Measurements from ENCODE around the gene PTCH2.

The PTCH2 gene, protein sequence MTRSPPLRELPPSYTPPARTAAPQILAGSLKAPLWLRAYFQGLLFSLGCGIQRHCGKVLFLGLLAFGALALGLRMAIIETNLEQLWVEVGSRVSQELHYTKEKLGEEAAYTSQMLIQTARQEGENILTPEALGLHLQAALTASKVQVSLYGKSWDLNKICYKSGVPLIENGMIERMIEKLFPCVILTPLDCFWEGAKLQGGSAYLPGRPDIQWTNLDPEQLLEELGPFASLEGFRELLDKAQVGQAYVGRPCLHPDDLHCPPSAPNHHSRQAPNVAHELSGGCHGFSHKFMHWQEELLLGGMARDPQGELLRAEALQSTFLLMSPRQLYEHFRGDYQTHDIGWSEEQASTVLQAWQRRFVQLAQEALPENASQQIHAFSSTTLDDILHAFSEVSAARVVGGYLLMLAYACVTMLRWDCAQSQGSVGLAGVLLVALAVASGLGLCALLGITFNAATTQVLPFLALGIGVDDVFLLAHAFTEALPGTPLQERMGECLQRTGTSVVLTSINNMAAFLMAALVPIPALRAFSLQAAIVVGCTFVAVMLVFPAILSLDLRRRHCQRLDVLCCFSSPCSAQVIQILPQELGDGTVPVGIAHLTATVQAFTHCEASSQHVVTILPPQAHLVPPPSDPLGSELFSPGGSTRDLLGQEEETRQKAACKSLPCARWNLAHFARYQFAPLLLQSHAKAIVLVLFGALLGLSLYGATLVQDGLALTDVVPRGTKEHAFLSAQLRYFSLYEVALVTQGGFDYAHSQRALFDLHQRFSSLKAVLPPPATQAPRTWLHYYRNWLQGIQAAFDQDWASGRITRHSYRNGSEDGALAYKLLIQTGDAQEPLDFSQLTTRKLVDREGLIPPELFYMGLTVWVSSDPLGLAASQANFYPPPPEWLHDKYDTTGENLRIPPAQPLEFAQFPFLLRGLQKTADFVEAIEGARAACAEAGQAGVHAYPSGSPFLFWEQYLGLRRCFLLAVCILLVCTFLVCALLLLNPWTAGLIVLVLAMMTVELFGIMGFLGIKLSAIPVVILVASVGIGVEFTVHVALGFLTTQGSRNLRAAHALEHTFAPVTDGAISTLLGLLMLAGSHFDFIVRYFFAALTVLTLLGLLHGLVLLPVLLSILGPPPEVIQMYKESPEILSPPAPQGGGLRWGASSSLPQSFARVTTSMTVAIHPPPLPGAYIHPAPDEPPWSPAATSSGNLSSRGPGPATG

DNA sequence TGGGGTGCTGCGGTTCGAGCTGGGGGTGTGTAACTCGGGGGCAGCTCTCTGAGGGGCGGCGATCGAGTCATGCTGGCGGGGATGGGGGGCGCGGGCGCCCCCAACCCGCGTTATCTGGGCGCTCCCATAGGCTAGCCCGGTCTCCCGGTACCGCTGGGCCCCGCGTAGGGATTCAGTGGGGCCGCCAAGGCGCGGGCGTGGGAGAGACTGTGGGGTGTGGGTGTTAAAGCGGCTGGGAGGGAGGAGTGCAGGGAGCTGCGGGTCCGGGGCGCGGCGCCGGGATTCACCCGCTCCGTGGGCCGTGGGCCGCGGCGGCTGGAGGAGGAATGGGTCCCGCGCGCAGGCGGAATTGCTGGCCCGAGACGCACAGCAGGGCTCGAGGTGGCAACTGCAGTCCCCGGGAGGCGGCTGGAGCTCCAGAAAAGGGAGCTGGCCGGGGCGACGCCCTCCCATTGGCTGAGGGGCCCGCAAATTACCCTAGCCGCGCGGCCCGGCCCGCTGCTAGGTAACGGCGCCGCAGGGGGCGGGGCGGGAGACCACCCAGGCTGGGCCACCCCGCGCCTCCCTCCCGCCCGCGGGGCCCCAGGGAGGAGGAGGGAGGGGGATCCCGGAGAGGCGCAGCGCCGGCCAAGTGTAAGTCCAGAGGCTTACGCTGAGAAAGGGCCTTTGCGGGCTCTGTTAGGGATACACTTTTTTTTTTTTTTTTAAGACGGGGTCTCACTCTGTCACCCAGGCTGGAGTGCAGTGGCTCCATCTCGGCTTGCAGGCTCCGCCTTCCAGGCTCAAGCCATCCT, at the start of gene PTCH2:
TSS of gene PTCH2 (minus strand) at position 392 of the 794 bp plus-strand sequence. CDS start at position 71, 321 bp downstream.
- peak in 48 of 56 donors; percentile 8 to 77 (median 48) for DNase-seq

DNA sequence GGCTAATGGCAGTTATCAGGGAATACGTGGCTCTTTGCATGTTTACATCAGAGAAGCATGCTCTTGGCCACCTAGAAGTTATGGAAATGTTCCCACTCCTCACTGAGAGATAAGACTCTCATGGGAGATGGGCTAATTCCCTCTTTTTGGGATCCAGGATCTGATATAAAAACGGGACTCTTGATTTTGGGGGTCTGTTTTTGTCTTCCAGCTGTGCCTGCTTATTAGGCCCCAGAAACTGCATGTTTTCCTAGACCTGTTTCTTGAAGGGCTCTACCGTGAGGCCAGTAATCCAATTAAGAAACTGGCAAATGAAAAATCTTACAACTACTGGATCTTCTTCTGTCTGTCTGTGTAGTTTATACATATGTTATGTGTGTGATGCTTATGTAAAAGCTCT, 47.0 kb upstream of the PTCH2 start:
- DNase-seq: no peak

DNA sequence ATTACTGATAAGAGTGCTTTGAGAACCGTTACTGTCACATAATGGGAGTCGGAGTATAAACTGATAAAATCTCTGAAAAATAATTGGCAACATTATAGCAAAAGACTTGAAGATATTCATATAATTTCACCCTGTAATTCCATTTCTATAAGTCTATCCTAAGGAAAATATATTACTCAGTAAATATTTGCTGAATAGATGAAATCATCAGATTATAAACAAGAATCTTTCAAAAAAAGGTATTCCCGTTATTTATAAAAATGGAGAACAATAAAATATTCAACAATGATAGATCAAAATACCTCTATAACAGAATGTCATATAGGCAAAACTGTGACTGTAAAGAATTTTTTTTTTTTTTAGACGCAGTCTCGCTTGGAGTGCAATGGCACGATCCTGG, 42.4 kb upstream of the PTCH2 start:
- no peak for DNase-seq

DNA sequence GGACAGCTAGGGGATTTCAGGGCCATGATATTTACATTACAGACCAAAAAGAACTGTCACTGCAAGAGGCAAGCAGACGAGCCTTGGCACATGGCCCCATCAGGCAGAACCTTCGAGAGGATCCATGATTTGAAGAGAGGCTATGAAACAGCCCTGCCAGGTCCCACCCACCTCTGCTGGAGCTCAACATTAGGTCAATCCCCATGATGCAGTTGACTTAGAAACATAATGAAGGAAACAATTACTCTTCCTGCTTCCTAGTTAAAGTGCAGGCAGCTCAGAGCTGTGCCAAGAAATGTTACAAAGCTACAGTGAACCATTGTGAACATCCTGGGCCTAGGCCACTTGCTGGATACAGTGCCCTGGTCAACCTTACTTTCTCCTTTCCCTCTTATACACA, 41.7 kb upstream of the PTCH2 start:
- DNase-seq: peak in 37 of 56 donors; percentile 1 to 55 (median 20)

DNA sequence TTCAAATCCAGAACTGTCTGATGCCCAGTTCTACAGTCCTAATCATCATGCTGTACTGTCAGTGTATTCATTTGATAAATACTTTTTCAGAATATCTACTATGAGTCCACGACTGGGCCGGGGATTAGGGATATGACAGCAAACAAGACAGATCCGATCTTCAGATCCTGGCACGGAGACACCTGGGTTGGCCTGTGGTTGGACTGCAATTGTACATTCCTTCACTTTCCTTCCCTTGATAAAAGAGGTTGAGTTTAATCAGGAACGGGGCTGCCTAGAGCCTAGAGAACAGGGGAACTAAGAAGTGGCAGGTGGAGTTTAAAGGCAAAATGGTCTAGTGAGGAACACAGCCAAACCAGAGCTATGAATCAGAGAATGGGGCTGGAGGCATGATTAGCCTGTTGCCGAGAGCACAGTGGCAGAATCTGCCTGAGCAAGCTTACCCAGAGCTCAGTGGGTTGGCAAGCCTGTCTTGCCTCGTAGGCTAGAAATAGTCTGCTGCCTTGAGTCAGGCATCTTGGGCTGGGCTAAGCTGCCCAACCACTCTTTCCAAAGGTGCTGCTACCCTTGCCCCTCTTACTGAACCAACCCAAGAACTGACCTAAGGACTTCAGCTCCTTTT, 38.1 kb upstream of the PTCH2 start:
- peak in 28 of 56 donors; percentile 2 to 58 (median 16) for DNase-seq

DNA sequence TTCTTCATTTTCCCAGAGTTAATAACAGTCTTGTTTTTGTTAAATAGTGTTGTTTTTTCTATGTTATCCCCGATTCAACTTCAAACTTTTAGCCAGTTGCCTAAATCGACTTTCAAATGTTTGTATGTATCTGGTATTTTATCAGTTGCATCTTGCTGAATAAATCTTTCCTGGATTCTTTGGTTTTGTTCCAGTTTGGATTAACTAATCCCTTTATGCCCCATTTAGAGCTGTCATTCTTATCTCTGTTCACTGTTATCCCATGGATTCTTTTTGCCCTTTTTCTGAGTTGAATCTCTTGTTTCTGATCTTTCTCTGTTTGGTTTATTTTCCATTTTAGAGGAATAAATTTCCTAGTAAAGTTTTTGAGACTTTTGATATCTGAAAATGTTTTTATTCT, 31.1 kb upstream of the PTCH2 start:
- DNase-seq: no peak

DNA sequence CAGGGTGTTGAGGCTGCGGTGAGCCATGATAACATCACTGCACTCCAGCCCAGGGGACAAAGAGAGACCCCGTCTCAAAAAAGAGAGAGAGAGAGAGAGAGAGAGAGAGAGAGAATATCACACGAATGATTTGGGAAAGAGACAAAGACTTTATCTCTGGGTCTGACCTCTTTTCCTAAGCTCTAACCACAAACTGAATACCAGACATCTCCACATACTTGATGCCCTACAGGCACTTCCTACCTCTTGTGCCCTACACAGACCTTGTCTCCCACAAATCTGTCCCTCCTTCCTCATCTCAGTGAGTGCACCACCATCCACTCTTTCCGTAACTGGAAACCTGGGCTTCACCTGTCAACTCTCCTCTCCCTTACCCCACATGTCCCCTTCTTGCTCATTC, 27.0 kb upstream of the PTCH2 start:
- DNase-seq: no peak

DNA sequence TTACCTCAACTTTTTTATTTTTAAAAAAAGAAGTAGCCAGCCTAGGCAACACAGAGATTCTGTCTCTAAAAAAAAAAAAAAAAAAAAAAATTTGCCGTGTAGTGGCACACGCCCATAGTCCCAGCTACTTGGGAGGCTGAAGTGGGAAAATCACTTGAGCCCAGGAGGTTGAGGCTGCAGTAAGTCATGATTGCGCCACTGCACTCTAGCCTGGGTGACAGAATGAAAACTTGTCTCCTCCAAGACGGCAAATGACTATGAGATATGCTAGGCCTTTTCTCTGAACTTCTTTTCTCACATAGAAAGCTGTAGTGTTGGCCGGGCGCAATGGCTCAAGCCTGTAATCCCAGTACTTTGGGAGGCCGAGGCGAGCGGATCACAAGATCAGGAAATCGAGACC, 24.7 kb upstream of the PTCH2 start:
- DNase-seq: no peak

DNA sequence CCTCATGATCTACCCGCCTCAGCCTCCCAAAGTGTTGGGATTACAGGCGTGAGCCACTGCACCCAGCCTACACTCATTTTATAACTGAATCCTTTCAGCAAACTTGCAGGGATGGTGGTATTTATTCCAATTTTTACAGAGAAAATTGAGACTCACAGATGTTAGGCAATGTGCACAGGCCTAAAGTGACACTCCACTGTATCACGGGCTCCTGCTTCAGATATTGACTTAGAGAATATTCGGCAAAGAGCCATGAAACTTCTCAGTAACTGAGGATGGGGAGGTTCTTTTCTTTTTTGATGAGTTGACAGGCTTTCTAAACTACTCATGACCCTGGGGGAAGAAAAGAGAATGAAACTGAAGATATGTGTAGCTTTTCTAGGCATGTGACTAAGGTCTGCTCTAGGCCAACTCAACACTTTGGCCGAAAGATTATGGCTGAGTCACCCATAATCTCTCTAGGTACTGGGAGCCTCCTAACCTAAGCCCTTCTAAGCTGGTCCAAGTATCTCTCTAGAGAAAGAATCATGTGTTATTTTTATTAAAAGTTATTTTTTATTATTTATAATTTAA, 19.9 kb upstream of the PTCH2 start:
- no peak for DNase-seq

DNA sequence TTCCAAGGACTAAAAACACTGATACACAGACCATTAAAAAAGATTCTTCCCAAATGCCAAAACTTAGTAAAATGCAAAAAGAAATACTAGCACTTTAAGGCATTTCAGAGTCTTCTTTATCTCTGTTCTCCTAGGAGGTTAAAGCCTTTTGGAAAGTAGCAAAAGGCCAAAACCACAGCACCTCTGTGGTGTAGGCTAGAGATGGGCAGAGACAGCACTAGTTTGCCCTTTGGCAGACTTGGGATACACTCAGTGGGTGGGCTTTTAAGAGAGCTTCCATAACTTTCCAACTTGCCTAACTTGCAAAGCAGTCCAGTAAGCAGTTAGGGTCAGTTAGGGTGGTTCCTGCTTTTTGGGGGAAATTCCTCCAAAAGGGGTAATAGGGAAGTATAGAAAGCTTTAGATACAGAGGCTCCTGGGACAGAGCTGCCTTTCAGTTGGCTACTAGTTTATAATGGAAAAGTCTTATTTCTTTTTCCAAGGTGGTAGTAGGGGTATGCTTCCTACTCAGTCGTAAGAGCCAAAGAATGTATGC, 17.9 kb upstream of the PTCH2 start:
- DNase-seq: no peak

DNA sequence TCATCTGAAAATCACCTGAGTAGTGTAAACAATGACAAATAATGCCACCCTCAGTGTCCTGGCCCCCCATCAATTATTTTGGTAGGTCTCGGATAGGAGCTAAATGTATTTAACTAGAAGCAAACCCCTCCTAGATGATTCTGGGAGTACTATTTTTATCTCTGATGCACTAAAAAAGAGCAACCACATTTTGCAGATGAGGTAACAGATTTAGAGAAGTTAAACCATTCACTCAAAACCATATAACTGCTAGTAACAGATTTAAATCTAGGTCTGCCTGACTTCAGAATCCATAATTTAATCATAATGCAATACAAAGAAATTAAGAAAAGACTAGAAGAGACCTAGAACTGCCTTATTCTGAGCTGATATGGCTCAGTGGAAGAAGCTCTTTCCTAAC, 17.3 kb upstream of the PTCH2 start:
- DNase-seq: no peak

DNA sequence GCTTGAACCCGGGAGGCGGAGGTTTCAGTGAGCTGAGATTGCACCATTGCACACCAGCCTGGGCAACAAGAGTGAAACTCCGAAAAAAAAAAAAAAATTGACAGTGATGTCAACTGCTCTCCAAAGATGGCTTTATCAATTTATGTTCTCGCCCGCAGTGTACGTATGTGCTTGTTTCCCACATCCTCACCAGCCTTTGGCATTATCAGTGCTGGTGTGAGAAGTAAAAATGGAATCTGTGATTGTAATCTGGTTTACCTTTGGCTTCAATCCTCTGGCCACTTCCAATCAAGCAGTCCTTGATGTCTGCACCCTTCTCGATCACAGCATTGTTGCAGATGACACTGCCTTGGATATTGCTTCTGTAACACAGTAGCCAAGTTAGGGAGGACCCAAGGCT, 14.4 kb upstream of the PTCH2 start:
- DNase-seq: no peak

DNA sequence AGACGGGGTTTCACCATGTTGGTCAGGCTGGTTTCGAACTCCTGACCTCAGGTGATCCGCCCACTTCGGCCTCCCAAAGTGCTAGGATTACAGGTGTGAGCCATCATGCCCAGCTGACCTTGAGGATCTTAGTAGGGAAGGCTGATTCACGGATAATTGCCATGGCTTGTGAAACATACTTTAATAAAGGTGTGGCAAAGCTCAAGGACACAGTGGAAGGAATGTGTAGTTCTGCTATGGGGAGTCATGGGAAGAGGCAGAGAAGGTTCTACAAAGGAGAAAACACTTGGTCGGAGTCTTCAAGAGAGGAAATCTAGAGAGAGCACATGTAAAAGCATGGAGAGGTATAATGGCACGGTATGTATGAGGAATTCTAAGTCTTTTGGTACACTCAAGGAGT, 12.7 kb upstream of the PTCH2 start:
- DNase-seq: no peak

DNA sequence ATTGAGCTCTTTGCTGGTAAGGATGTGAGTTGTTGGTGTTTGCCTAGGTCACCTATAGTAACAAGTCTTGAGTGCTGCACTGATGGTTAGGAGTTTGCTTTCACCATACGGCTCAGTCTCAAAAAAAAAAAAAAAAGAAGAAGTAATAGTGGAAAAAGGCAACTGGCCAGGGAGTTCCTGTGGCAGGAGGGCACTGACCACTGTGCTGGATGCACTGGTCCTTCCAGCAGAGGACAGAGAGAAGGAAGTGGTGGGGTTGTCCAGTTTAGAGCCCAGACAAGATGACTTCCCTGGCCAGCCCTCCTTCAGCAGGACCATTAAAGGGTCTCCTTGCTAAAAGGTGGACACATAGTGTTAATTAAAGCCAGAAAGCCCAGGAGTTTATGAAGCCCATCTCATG, 11.9 kb upstream of the PTCH2 start:
- DNase-seq: no peak

DNA sequence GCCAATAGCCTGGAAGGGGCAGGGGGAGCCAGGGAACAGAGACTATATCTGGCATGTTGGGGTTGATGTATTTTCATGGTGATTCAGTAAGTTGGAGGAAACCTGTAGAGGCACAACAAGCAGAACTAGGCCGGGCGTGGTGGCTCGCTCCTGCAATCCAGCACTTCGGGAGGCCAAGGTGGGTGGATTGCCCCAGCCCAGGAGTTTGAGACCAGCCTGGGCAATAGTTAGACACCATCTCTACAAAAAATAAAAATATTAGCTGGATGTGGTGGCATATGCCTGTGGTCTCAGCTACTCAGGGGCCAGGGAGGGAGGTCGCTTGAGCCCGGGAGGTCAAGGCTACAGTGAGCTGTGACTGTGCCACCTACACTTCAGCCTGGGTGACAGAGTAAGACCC, 10.1 kb upstream of the PTCH2 start:
- DNase-seq: no peak

DNA sequence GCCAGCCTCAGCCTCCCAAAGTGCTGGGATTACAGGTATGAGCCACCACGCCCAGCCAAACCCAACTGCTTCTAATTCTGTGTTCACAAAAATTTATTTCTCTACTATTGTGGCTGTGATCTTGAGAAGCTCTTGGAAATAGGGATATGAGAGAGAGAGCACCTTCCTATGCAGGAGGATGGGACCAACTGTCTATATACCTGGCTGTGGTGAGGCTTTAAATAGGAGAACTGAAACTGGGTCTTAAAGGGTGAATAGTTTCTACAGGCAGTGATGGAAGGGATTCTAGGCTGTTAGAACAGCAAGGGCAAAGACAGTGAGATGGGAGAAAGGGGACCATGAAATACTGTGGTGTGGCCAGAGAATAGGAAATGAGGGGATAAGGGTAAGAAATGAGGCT, 8.3 kb upstream of the PTCH2 start:
- DNase-seq: no peak

DNA sequence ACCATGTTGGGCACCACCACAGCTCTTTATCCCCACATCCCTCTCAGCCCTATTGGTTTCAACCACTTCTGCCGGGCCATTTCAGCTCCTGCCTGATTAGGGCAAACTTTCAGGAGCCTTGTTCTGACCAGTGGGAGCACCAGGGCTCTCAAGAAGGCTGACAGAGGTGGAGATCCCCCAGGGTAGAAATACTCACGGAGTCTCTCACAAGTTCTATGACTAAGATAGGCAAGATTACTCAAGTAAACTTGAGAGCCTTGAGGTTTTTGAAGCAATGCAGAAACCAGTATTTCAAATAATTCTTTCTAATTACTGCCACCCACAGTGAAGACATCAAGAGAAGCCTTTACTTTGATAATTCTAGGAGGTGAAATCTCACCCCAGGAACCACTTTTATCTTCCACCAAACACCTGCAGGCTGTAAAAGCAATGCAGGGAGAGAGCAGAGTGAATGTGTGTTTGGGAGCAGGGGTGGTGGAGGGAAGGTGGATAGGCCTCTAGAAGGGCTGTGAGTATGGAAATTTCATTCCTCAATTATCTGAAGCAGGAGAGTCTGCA, 6.6 kb upstream of the PTCH2 start:
- DNase-seq: no peak

DNA sequence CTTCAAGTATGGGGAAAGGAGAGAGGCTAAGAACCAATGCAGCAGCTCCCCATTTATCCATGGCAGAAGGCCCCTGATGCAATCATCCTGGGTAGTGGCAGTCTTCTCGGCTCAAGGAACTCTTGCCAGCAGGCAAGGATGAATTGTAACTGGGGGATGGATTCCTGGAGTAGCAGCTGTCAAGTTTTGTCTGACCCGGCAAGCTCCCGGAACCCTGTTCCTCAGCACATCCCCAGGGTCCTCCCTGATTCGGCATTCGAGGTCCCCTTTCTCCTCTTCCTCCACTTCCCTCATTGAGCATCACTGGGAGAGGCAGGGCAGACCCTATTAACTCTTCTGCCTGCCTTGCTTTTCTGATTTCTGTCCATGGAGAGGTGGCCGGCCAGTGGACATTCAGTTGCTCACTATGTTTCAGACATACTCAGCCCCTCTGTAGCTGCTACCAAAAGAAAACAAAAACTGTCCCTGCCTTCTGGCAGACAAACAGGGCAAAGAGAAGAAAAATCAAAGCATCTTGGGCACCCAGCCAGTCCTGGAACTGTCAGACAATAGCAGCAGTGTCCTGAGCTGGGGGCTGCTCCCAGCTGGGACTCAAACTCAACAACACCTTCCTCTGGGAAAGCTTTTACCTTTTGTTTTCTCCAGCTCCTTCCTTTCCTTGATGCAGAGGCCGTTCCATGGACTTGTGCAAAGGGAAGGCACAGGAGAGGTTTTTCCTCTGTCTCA, 5.6 kb upstream of the PTCH2 start:
- peak in 37 of 56 donors; percentile 5 to 68 (median 31) for DNase-seq

DNA sequence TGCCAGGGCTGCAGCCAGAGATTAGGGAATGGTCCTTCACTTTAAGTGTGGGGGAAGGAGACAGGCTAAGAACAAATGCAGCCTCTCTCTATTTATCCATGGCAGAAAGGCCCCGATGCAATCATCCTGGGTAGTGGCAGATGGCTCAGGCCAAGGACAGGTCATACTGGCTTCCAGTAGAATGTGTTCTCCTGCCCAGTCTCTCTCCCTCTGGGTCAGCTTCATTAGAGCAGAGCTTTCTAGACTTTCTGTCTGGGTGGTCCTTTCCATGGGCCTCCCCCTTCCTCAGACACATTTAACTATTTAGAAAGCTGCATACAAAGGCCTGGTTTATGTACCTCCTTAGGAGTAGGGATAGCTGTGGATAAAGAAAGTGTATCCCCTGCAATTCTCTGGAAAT, 4.8 kb upstream of the PTCH2 start:
- DNase-seq: no peak

All from nucleus accumbens (tissue), 56 donors.